IPS DF 4.7 (cell line): ENCODE data around the gene S100A6.
"Not testable (repeated sequence)": the region's sequence is repeated elsewhere in the genome, so short reads cannot be mapped to it uniquely, and the experiment has no call there.

Experiments
- DNase-seq: peaks from one replicate; pipeline ENCODE4 v3.0.0-alpha.2; 2013; ENCODE audit warnings: low spot score; ENCODE audit errors: extremely low read depth

Gene S100A6

DNA sequence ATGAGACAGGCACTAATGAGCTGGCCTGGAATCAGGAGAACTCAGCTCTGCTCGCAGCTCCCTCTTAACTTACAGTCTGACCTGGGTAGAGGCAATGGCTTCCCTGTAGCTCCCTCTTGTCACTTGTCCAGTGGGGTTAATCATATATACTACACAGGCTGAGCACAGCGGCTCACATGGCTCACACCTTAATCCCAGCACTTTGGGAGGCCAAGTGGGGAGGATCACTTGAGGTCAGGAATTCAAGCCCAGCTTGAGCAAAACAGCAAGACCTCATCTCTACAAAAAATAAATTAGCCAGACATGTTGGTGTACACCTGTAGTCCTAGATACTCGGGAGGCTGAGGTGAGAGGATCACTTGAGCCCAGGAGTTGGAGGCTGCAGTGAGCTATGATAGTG is 4.2 kb downstream of the S100A6 start:
- no peak for DNase-seq

DNA sequence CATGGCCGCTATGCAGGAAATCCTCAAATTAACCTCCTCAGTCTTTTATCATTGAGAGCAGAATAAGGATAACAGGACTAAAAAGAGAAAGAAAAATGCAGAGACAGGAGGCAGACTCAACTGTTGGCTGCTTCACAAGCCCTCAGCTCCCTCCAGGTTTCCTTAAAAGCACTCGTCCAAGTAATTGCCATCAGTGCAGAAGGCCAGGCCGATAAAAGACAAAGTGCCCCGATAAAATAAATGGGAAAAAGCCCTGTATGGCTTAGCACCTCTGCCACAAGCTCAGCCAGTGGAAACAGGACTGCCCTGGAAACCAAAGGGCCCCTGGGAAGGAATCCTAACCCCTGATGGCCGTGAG is 8.1 kb downstream of the S100A6 start:
- no peak for DNase-seq

GRCh38 chr1:153527023-153527682 is 8.6 kb downstream of the S100A6 start:
- peak; percentile 38 for DNase-seq

- no peak for DNase-seq
Measured at GRCh38 chr1:153526132-153526543, 9.7 kb downstream of the S100A6 start.

- DNase-seq = no peak
Measured at GRCh38 chr1:153525088-153525728, 10.6 kb downstream of the S100A6 start.

GRCh38 chr1:153522353-153523048 is 13.3 kb downstream of the S100A6 start:
- not testable (repeated sequence) for DNase-seq

DNA sequence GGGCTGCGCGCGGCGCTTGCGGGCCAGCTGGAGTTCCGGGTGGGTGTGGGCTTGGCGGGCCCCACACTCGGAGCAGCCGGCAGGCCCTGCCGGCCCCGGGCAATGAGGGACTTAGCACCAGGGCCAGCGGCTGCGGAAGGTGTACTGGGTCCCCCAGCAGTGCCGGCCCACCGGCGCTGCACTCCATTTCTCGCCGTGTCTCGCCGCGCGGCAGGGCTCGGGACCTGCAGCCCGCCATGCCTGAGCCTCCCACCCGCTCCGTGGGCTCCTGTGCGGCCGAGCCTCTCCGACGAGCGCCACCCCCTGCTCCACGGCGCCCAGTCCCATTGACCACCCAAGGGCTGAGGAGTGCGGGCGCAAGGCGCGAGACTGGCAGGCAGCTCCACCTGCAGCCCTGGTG is 14.0 kb downstream of the S100A6 start:
- not testable (repeated sequence) for DNase-seq

GRCh38 chr1:153520818-153521476 is 14.8 kb downstream of the S100A6 start:
- DNase-seq = no peak

GRCh38 chr1:153520137-153520691 is 15.6 kb downstream of the S100A6 start:
- DNase-seq = not testable (repeated sequence)

DNA sequence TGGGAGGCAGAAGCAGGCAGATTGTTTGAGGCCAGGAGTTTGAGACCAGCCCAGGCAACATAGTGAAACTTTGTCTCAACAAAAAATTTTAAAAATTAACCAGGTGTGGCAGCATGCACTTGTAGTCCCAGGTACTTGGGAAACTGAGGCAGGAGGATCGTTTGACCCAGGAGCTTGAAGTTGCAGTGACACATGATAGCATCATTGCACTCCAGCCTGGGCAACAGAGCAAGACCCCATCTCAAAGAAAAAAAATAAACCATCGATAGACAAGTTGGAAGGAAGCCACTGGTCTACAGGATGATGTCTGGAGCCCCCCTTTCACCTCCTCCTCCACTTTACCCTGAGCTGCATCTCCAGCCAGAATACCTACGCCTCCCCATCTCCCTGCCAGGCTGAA is 16.5 kb downstream of the S100A6 start:
- DNase-seq = no peak

DNA sequence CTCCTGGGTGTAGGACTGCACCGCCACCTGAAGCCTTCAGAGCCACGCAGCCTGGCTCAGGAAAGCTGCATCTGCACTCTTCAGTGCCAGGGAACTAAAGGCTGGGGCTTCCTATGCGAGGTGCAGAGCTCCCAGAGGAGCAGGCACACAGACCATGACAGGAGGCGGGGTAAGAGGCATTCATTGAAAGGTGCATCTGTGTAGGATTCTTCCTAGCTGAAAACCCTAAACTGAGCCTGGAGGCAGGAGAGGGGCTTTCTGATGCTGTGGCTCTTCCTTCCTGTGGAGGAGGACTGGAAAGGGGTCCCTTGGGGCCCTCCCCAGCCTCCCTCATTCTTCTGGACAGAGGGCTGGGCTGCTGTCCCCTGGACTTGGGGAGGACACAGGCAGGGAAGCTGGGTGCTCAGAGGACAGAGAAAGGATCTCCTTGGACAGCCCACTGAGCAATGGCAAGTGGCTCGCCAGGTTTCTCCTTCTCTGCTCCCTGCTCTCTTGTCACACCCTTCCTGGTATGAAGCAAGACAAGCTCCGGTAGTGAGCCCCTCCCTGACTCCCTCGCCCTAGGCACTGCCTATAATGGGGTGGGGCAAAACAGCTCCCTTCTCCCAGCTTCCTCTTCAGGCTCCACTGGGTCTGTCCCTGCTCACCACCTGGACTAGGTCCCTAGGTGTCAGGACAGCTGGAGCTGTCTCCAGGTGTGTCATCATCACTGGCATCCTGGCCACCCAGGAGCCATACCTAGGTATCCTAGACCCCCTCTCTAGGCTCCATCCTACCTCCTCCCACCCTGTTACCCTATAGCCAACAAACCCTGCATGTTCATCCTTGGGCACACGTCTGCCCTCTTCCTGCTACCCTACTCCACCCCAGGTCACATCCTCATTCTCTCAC is 20.0 kb downstream of the S100A6 start:
- DNase-seq = no peak

GRCh38 chr1:153513666-153514065 is 22.1 kb downstream of the S100A6 start:
- DNase-seq = no peak

DNA sequence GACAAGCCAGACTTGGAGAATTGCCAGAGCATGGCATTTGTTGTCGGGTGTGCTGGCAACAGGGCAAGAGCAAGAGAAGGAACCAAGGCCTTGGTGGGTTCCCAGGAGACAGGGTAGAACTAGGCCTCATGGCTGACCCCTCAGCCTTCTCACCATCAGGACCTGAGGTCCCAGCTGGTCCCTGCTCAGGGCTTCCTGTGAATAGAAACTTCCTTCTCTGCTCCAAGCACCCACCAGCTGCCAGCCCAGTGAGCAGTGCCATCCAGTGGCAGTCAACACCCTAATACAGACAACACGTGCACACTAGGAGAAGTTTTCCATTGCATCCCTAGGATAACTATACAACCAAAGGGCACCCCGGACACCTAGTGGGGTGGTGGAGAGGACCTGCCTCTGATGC is 22.8 kb downstream of the S100A6 start:
- no peak for DNase-seq

DNA sequence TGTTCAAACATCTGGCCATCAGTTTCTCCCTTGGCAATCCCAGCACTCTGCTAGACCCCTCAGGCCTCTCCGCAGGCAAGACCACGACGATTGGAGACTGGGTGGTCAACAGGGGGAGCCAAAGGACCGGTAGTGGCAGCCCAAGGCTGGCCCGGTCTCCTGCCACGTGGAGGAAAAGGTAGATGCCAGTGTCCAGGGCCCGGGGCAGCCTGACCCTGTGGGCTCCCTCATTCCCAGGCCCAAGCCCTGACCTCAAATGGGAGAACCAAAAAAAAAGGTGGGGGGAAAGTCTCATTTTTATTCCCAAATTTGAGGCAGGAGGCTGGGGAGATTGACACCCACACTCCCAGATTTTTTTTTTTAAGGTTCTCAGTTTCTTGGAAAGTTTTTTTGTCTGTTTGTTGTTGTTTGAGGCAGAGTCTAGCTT is 24.8 kb downstream of the S100A6 start:
- DNase-seq = peak; percentile 72

GRCh38 chr1:153509729-153510354 is 25.9 kb downstream of the S100A6 start:
- no peak for DNase-seq

GRCh38 chr1:153509036-153509435 is 26.8 kb downstream of the S100A6 start:
- DNase-seq = no peak

DNA sequence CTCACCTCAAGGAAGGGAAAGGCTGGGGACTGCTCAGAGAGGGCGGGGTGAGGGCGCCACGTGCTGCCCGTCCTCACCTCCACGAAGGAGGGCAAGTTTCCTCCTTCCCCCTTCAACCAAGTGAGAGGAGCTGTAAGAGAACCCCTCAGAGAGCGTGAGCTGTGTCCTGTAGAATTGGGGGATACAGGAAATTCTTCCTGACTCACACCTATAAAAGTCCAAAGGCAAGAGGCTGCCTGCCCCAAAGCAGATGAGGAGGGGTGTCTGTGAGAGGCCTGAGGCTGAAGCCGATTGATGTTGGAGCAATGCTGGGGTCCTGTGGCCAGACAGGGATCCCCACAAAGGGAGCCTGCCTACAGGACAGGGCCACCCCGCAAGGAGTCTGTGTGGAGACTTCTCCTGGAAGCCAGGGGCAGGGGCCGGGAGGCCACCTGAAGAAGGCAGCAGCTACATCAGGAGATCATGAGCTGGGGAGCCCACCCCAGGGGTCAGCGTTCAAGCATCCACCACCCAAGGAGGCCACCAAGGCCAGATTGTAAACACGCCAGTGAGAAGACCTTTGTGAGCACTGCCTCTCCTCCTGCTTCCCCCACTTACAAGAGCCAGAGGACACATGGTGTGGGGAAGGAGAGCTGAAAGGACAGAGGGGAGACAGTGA is 27.7 kb downstream of the S100A6 start:
- DNase-seq = no peak

DNA sequence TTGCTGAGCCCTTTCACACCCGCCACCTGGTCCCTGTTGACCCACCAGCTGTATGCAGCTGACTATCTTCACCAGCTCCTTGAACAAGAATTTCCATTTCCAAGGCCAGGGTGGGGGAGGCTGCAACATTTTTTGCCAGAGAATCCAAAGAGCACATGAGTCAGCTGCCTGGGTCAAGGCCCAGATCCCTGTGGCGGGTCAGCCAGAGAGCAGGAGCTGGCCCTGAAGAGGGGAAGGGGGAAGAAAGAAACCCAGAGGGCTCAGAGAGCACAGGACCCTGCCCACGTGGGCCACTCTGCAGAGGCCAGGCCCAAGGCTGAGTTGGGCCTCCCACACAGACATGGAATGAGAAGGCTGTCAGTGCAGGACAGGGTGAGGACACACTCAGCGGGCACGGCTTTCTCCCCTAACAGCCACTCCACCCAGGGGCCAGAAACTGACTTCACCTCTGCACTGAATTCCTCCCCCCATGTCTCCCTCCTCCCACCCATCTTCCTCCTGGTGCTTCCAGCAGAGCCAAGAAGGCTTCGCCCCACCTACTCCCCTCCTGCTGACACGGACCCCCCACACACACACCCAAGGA is 28.9 kb downstream of the S100A6 start:
- no peak for DNase-seq

DNA sequence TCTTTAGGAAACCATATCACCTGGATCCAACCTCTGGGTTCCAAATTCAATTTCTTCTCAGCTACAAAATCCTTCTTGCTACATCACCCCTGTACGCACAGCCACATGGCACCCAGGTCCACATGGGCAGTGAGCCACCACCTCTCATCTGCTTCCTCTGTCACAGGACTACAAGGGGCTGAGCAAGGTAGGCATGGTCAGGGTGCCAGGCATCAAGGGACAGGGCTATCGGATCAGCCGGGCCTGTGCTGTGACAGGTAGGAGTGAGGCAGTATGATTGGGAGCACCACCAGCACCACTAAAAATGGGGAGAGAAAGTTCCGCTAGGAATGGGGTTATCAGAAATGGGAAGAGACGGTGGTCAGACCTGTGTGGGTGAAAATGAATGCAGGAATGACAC is 29.4 kb downstream of the S100A6 start:
- no peak for DNase-seq
